Stimulated activated CD8-positive, alpha-beta memory T cell treated with anti-CD3 and anti-CD28 coated beads, Interleukin-12 subunit alpha, Interleukin-12 subunit beta, amount 100 ng/mL, for 4 hours (primary cell): Measurements from ENCODE around the gene ITGAL.
"Not testable (repeated sequence)": the region's sequence is repeated elsewhere in the genome, so short reads cannot be mapped to it uniquely, and the experiment has no call there.

Experiments used
- DNase-seq: peaks from one replicate; pipeline ENCODE4 v3.0.0-alpha.2; 2020; ENCODE audit warnings: low read depth

ITGAL gene

DNA sequence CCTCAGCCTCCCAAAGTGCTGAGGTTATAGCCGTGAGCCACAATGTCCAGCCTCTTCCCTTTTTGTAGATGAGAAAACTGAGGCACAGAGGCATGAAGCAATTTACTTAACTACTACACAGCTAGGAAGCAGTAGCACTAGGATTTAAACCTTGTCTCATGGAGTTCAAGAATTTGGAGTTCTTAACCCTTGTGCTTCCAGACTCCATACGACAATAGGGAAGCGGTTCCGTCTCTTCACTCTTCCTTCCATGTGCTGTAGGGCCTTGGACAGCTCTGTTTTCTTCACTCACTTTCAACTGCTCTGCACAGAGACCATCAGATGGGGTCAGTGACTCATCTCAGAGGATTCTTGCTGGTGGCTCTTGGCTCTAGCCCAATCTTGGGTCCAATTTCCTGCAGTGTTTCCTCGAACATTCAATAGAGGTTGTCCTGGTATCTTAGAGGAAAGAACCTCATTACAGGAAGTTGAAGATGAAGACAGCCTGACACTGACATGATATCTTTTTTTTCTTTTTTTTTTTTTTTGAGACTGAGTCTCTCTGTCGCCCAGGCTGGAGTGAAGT is 19.3 kb downstream of the ITGAL start:
- no peak for DNase-seq

DNA sequence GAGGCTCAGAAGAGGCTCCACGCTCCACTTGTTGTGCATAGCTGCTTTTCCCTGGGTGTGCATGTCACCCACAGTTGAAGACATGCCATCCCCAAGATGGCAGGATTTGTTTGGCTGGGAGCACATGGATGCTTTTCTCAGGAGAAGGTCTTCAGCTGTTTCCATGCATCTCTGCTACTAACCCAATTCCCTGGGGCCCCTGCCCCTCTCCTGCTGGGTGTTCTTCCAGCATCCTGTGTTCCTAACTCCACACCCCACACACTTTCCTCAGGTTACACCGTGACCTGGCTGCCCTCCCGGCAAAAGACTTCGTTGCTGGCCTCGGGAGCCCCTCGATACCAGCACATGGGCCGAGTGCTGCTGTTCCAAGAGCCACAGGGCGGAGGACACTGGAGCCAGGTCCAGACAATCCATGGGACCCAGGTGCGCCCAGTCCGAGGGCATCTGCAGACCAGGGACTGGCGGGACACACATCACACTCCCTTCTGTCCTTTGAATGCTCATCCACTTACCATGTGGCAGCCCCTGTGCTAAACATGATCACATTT is 21.5 kb downstream of the ITGAL start:
- DNase-seq = no peak

DNA sequence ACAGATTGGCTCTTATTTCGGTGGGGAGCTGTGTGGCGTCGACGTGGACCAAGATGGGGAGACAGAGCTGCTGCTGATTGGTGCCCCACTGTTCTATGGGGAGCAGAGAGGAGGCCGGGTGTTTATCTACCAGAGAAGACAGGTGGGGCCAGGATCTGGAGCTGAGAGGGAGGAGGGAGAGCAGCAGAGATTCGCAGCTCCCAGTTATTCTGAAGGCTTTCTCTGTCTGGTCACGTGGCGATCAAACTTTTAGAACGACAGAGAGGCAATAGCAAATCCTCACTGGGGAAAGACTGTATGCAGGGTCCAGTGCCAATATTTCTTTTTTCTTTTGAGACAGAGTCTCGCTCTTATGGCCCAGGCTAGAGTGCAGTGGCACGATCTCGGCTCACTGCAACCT is 22.2 kb downstream of the ITGAL start:
- no peak for DNase-seq

DNA sequence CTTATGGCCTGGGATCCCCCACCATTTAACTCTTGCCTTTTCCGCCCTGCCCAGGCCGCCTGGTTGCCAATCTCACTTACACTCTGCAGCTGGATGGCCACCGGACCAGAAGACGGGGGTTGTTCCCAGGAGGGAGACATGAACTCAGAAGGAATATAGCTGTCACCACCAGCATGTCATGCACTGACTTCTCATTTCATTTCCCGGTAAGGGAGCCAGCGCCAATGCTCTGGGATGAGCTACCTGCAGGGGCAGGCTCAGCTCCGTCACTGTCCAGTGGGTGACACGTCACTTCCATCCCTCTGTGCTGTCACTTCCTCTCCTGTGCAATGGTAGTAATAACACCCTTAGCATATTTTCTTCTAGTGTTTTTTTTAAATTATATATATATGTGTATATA is 26.7 kb downstream of the ITGAL start:
- no peak for DNase-seq

DNA sequence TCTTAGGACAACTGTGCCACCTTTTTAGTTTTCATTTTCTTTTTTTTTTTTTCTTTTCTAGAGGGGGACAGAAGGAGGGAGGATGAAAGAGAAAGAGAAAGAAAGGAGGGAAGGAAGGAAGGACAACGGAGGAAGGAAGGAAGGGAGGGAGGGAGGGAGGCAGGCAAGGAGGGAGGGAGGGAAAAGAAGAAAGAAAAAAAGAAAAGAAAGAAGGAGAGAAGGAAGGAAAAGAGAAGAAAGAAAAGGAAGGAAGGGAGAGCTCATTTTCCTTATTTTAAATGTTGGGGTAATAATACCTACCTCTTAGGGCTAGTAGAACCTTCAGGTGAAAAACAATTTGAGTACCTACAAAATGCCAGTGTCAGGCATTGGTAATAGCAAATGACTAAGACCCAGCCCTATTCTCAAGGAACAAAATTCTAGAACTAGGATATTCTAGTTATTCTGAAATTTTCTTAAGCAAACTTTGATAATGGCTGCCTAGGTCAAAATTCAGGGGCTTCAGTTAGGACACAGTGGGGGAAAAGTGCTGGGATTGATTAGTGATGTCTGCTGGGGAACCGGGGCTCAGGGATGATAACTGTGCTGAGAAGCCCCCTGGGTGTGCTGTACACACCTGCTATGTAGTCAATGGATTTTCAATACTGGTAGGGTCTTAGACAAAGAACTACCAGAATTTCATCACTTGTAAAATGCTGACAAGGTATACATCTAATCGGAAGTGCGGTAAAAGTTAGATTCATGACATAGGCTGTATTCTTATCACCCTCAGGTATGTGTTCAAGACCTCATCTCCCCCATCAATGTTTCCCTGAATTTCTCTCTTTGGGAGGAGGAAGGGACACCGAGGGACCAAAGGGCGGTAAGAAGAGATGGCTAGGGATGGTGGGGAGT is 31.1 kb downstream of the ITGAL start:
- no peak for DNase-seq

DNA sequence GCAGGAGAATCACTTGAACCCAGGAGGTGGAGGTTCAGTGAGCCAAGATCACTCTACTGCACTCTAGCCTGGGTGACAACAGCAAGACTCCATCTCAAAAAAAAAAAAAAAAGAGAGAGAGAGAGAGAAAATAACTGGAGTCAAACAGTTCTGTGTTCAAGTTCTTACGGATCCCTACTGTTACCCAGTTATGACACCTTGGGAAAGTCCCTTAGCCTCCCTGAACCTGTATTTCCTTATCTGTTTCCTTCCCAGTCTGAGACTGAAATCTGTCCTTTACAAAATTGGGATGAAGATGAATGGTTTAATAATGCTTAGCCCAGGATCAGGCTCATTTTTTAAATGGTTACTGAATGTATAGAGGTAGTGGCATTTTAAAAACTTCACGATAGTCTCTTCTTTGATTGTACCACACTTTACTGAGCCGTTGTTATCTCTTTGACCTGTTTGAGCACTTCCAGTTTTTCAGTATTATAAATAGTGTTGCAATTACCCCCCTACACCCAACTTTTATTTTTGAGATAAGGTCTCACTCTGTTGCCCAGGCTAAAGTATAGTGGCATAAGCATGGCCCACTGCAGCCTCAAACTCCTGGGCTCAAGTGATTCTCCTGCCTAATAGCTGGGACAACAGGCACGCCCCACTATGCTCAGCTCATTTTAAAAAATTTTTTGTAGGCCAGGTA is 36.7 kb downstream of the ITGAL start:
- no peak for DNase-seq

DNA sequence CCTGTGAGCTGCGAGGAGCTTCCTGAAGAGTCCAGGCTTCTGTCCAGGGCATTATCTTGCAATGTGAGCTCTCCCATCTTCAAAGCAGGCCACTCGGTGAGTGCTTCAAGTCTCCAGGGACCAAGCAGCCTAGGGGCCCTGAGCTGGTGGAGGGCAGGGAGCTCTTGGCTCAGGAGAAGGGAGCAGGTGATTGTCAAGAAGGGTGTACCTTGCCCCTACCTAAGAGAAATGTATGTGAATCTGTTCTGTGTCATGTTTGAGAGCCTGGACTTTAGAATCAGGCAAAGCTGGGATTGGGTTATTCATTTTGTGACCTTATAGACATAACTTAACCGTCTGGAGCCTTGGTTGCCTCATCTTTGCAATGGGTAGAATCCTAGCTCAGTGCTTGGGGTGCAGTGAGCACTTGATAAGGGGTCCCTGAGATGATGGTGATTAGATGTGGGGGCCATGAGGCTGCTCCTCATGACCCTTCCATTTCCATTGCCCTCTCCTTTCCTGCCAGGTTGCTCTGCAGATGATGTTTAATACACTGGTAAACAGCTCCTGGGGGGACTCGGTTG is 37.9 kb downstream of the ITGAL start:
- no peak for DNase-seq

DNA sequence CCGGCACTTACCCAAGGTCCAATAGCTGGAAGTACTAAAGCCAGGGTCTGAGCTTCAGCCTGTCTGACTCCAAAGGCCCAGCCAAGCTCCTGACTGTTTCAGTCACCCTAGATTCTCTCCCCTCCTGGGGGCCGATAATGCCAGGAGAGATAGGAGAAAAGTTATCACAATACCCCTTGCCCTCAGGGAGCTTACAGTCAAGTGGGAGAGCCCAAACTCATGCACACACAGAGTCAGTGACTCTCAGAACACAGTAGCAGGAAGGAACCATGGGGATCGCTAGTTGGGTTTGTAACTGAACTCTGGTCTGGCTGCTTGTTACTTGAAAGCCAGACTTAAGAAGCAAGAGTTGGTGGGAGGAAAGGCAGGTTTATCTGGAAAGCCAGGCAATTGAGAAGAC is 39.0 kb downstream of the ITGAL start:
- no peak for DNase-seq

DNA sequence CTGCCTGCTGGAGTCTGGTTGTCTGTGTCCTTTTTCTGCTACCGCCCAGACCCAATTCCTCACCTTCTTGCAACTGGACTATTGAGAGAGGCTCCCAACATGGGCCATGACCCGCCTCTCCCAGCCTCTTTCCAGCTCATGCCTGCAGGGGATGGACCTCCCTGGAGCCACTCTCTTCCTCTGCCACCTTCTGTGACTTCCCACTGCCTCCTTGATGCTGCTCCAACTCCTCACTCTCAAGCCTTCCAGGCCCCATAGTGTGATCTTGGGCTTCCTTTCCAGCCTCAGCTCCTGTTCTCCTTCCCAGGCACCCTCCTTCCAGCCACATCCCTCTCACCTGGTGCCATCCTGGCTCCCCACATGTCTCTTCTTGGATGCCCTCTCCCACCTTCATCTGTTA is 42.7 kb downstream of the ITGAL start:
- DNase-seq = no peak

DNA sequence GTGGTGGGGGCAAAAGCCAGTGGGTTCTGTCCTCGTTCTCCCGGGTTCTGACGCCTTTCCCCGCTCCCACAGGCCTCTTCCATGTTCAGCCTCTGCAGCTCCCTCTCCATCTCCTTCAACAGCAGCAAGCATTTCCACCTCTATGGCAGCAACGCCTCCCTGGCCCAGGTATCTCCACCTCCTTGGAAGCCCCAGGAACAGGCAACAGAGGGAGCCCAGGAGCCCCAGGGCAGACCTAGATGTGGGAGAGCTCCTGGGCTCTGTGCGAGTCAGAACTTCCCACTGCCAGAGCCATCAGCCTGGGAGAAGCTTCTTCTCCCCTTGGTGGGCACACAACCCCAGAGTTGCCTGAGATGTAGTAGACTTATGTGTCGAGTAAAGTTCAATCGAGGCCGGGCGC is 46.0 kb downstream of the ITGAL start:
- DNase-seq = no peak

DNA sequence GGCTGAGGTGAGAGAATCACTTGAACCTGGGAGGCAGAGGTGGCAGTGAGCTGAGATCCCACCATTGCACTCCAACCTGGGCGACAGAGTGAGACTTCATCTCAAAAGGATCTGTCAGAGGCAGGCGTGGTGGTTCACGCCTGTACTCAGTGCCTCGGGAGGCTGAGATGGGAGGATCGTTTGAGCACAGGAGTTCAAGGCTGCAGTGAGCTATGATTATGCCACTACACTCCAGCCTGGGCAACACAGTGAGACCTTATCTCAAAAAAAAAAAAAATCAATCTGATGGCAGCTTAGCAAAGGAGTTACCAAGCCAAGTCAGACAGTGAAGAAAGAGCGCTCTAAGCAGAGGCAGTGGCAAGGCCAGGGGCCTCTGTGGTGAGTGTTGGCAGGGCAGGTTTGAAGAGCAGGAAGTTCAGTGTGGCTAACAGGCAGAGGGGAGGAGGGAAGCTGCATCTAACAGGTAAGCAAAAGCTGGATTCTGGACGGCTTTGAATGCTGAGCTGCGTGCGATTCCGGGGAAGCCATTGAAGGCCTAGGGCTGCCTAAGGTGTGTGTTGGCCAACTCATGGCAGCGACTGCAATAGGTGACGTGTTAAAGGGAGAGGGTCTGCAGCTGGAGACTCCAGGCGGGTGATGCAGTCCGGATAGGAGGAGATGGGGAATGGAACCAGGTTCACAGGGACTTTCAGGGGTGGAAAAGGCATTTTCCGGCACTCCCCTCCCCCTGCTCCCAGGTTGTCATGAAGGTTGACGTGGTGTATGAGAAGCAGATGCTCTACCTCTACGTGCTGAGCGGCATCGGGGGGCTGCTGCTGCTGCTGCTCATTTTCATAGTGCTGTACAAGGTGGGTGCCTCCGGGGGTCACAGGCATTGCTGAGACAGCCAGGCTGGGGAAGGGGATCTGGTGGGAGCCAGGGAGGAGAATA is 46.8 kb downstream of the ITGAL start:
- no peak for DNase-seq

DNA sequence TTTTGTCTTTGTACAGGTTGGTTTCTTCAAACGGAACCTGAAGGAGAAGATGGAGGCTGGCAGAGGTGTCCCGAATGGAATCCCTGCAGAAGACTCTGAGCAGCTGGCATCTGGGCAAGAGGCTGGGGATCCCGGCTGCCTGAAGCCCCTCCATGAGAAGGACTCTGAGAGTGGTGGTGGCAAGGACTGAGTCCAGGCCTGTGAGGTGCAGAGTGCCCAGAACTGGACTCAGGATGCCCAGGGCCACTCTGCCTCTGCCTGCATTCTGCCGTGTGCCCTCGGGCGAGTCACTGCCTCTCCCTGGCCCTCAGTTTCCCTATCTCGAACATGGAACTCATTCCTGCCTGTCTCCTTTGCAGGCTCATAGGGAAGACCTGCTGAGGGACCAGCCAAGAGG is 48.9 kb downstream of the ITGAL start:
- no peak for DNase-seq

DNA sequence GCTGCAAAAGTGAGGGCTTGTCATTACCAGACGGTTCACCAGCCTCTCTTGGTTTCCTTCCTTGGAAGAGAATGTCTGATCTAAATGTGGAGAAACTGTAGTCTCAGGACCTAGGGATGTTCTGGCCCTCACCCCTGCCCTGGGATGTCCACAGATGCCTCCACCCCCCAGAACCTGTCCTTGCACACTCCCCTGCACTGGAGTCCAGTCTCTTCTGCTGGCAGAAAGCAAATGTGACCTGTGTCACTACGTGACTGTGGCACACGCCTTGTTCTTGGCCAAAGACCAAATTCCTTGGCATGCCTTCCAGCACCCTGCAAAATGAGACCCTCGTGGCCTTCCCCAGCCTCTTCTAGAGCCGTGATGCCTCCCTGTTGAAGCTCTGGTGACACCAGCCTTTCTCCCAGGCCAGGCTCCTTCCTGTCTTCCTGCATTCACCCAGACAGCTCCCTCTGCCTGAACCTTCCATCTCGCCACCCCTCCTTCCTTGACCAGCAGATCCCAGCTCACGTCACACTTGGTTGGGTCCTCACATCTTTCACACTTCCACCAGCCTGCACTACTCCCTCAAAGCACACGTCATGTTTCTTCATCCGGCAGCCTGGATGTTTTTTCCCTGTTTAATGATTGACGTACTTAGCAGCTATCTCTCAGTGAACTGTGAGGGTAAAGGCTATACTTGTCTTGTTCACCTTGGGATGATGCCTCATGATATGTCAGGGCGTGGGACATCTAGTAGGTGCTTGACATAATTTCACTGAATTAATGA is 49.5 kb downstream of the ITGAL start:
- no peak for DNase-seq

DNA sequence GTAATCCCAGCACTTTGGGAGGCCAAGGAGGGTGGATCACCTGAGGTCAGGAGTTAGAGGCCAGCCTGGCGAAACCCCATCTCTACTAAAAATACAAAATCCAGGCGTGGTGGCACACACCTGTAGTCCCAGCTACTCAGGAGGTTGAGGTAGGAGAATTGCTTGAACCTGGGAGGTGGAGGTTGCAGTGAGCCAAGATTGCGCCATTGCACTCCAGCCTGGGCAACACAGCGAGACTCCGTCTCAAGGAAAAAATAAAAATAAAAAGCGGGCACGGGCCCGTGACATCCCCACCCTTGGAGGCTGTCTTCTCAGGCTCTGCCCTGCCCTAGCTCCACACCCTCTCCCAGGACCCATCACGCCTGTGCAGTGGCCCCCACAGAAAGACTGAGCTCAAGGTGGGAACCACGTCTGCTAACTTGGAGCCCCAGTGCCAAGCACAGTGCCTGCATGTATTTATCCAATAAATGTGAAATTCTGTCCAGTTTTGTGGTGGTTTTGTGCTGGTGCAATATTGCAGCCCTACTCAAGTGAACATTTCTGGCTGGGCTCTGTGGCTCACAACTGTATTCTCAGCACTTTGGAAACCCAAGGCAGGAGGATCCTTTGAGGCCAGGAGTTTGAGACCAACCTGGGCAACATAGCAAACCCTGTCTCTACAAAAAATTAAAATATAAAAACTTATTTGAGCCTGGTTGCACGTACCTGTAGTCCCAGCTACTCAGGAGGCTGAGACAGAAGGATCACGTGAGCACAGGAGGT is 50.3 kb downstream of the ITGAL start:
- DNase-seq = not testable (repeated sequence)

DNA sequence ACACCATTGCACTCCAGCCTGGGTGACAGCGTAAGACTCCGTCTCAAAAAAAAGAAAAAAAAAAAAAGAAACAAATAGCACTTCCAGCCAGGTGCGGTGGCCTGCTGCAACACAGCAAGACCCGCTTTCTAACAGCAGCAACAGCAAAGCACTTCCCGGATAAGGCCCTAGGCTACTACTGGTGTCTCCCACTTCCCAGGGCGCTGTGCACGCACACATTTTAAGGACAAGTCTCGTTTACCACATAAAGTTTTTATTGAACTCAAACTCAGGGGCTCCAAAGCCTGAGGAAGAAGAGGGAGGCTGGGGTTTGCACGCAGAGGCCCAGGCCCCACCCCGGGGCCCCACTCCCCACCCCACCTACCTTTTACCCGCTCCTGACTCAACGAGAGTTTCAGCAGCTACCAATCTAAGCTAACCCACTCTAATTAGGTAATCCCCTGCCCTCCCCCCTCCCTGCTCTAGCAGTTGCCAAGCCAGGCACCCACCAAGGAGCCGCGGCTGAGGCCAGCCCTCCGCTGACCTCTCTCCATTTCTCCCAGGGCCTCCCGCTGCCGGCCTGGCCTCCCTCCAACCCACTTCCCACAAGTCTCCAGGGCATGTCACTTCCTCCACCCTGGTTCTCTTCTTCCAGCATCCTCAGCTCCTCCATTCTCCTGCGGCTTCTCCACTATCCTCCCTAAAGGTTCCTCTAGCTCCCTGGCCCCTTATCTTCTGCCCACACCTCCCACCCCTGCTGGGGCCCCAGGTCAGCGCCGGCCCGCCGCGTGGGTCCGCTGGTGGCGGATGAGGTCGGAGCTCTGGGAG is 51.4 kb downstream of the ITGAL start:
- DNase-seq = no peak

DNA sequence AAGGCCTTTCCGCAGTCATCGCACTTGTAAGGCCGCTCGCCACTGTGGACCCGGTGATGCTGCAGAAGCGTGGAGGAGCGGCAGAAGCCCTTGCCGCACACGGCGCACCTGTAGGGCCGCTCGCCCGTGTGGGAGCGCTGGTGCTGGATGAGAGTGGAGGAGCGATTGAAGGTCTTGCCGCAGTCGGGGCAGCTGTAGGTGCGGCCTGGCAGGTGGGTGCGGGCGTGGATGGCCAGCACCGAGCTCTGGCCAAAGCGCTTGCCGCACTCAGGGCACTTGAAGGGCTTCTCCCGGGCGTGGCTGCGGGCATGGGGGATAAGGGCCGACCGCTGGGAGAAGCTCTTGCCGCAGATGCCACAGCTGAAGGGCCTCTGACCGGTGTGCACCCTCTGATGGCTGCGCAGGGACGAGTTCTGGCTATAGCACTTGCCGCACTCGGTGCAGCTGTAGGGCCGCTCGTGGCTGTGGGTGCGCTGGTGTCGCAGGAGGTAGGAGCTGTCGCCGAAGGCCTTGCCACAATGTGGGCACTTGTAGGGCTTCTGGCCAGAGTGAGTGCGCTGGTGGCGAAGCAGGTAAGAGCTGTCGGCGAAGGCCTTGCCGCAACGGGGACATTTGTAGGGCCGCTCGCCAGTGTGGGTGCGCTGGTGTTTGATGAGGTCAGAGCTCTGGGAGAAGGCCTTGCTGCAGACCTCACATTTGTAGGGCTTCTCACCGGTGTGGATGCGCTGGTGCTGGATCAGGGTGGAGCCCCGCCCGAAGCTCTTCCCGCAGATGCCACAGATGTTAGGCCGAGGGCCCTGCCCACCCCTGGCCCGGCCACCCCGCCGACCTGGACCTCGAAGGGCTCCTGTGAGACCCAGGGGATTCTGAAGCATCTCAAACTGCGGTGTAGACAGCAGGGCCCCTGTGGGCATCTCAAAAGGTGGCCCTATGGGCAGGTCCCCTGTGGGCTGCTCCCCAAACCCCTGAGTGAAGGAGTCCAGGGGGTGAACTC is 52.3 kb downstream of the ITGAL start:
- no peak for DNase-seq

DNA sequence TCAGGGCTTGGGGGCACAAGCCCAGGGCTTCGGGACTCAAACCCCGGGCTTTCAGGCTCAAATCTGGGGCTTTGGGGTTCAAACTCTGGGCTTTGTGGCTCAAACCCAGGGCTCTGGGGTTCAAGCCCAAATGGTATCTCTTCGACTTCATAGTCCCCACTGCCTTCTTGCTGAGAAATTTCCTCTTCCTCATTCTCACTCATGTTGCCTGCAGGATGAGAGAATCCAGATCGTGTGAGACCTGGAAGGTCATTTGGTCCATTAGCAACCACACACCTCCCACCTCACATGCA is 53.2 kb downstream of the ITGAL start:
- DNase-seq = no peak
